ENCODE measurements around the gene USP24. TPM values are rescaled to one million over a fixed set of nuclear protein-coding genes. Genes with fewer than 3 reads are reported as not detected.

USP24 gene
- polyA plus RNA-seq, 1 of the 3 experiments (the other 2 are of a cell fraction): 8.1 TPM

DNA sequence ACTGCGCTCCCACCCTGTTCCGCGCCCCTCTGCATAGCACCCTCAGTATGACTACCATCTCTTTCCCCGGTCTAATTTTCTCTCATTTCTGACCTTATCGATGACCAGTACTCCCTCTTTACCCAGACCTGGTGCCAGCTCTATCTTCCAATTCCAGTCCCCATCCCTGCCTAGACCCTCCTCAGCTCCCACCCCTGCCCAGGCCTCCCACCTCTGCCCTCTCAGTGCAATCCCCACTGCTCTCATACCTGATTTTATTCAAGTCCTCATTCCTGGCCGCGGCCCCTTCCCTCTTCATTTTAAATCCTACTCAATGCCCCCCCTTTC is 1.3 kb downstream of the USP24 start (continued):
- TF ChIP-seq TAF1 (IDR thresholded peaks at IDR 0.05; ENCODE audit: borderline replicate concordance, low read depth, low read length): no peak
- TF ChIP-seq GABPA (IDR thresholded peaks at IDR 0.05; ENCODE audit: low read depth): no peak
- TF ChIP-seq GATA2 (CRISPR knock-in tag; IDR thresholded peaks at IDR 0.05): no peak
- TF ChIP-seq, protein P1, sequence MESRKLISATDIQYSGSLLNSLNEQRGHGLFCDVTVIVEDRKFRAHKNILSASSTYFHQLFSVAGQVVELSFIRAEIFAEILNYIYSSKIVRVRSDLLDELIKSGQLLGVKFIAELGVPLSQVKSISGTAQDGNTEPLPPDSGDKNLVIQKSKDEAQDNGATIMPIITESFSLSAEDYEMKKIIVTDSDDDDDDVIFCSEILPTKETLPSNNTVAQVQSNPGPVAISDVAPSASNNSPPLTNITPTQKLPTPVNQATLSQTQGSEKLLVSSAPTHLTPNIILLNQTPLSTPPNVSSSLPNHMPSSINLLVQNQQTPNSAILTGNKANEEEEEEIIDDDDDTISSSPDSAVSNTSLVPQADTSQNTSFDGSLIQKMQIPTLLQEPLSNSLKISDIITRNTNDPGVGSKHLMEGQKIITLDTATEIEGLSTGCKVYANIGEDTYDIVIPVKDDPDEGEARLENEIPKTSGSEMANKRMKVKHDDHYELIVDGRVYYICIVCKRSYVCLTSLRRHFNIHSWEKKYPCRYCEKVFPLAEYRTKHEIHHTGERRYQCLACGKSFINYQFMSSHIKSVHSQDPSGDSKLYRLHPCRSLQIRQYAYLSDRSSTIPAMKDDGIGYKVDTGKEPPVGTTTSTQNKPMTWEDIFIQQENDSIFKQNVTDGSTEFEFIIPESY (IDR thresholded peaks at IDR 0.05; ENCODE audit: borderline replicate concordance, low read depth): no peak

DNA sequence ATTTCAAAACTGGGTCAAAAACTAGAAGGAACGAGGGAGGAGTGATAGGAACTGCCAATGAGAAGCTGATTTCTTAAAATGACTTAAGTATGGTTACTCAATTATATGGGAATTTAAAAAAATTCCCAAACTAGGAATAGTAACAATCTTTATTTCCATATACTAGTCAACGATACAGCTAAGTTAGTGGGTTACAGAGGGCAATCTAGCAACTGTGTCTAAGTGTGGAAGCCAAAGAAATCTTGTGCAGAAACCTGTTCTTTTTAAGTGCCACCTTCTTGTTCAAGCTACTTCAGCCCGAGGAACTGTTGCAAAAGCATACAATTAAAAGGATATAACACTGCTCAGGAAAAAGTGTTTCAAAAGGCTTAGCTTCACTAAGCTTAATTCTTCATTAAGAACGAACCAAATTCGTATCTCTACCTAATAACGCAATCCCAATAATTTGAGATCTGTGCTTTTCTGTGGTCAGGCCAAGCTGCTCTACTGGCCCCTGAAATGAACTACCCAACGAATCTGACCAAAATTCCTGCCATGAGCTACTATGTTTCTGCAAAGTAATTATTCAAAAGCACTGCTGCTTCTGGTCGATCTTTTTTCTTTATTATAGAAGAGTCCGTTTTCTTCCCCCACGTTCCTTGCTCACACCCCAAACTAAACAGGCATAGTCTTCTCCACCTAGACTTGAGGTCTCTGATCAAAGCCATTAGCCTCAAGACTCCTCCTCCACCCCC is 1.8 kb downstream of the USP24 start:
- Histone ChIP-seq H3K9me3 (no peaks in the 10 kb centered on the region), H3K27me3 (ENCODE audit: insufficient read depth) (no peaks in the 10 kb centered on the region), H3K4me3 (ENCODE audit: low read depth in 2 of 2, low read length in 1 of 2) (peak overlapping the region; percentile 94 to 96), H3K4me2 (peak overlapping the region; percentile 94), H3K9me2 (no peaks in the 10 kb centered on the region), H2AFZ (ENCODE audit: low read depth) (no peak overlapping the region), H3K36me3 (replicated peaks in 1 of 2; ENCODE audit: control insufficient read depth in 1 of 2, insufficient read depth in 2 of 2, low read length in 1 of 2) (peaks cover 4 to 5% of the 10 kb centered on the region in 2 experiments), H3K27ac (ENCODE audit: low read depth in 2 of 2, low read length in 1 of 2) (no peak overlapping the region), H3F3A (replicated peaks; ENCODE audit: insufficient read depth) (peaks cover 9% of the 10 kb centered on the region), H3K79me2 (ENCODE audit: insufficient read depth) (peaks cover 69% of the 10 kb centered on the region), H4K20me1 (ENCODE audit: insufficient read depth) (peaks cover 48% of the 10 kb centered on the region), H3K9ac (peak overlapping the region; percentile 94), H3K4me1 (ENCODE audit: control insufficient read depth in 1 of 2, insufficient read depth in 2 of 2, low read depth in 1 of 2, low read length in 1 of 2) (peaks cover 25 to 52% of the 10 kb centered on the region in 2 experiments; a peak in 3 of 4 replicates)
- WGBS (ENCODE audit: low lambda C conversion rate): 50% methylated on average over 10 of the region's 10 CpGs
- TF ChIP-seq ELF1 (IDR thresholded peaks at IDR 0.05): no peak
- no peak for DNase-seq
- ChIA-PET POLR2A (no interaction called here), CTCF (interaction anchor here (0.6 to 1.3 kb wide), 6 partner anchors 19 to 1375 kb away, joined by 3 to 5 read pairs (median 3); no protein-coding TSS in a partner anchor)

DNA sequence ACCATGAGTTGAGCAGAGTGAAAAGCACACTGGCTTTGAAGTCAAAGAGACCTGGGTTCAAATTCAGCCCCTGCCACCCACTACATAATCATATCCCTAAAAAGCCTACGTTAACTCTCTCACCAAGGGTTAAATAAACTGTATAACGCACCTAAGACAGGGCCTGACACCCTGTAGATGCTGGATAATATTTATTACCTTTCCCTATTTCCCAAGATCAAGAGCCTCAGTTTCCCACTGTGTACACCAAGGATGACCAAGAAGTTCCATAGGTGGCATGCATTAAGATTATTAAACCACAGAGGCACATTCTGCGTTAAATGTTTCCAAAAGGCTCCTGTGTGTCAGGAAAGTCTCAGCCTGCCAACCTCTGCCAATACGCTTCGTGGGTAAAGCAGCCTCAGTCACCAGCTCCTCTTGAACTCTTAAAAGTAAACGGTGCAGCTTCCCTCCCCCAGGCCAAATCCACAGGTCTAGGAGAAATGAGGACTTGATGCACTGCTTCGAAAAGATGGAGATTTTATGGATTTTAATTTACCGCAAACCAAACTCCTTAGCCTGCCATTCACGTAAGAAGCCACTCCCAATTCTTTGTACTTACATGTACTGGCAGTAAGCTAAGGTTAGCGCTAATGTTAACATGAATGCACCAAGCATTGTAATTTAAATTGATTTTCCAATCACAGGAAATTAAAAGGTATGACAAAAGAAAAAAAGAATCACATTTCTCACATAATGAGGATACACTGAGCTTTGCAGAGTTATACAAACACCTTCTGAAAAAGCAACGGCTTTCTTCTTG is 2.6 kb downstream of the USP24 start:
- ChIA-PET POLR2A (no interaction called here), CTCF (interaction anchor here (0.6 to 1.3 kb wide), 5 partner anchors 59 to 1376 kb away, joined by 3 to 5 read pairs (median 3); no protein-coding TSS in a partner anchor)
- WGBS (ENCODE audit: low lambda C conversion rate): 94% methylated on average over 11 of the region's 11 CpGs
- no peak overlapping the region for H3K9ac ChIP-seq
- no peak overlapping the region for H2AFZ ChIP-seq (ENCODE audit: low read depth)
- peaks cover 4 to 5% of the 10 kb centered on the region in 2 experiments for H3K36me3 ChIP-seq (replicated peaks in 1 of 2; ENCODE audit: control insufficient read depth in 1 of 2, insufficient read depth in 2 of 2, low read length in 1 of 2)
- H3K79me2 ChIP-seq (ENCODE audit: insufficient read depth): peaks cover 75% of the 10 kb centered on the region
- peaks cover 25 to 50% of the 10 kb centered on the region in 2 experiments; a peak in 3 of 4 replicates for H3K4me1 ChIP-seq (ENCODE audit: control insufficient read depth in 1 of 2, insufficient read depth in 2 of 2, low read depth in 1 of 2, low read length in 1 of 2)
- DNase-seq: no peak
- peaks cover 9% of the 10 kb centered on the region for H3F3A ChIP-seq (replicated peaks; ENCODE audit: insufficient read depth)
- peak overlapping the region in 1 of 2 experiments; percentile 96; a peak in 2 of 4 replicates for H3K4me3 ChIP-seq (ENCODE audit: low read depth in 2 of 2, low read length in 1 of 2)
- H3K27me3 ChIP-seq (ENCODE audit: insufficient read depth): no peaks in the 10 kb centered on the region
- H3K9me2 ChIP-seq: no peaks in the 10 kb centered on the region
- no peak overlapping the region; a peak in 1 of 4 replicates for H3K27ac ChIP-seq (ENCODE audit: low read depth in 2 of 2, low read length in 1 of 2)
- H3K4me2 ChIP-seq: peak overlapping the region; percentile 94
- no peaks in the 10 kb centered on the region for H3K9me3 ChIP-seq
- H4K20me1 ChIP-seq (ENCODE audit: insufficient read depth): peaks cover 48% of the 10 kb centered on the region
- TF ChIP-seq NRF1 (IDR thresholded peaks at IDR 0.05; ENCODE audit: low read depth, low read length) (no peak), GATA2 (CRISPR knock-in tag; IDR thresholded peaks at IDR 0.05) (no peak), RFX5 (IDR thresholded peaks at IDR 0.05; ENCODE audit: low read length) (no peak), GABPA (IDR thresholded peaks at IDR 0.05; ENCODE audit: low read depth) (no peak), YY1 (IDR thresholded peaks at IDR 0.05; ENCODE audit: low read depth) (no peak), FOXM1 (IDR thresholded peaks at IDR 0.05; ENCODE audit: low read depth) (no peak), IRF3 (IDR thresholded peaks at IDR 0.05; ENCODE audit: low read depth, low read length) (no peak), NFIC (IDR thresholded peaks at IDR 0.05; ENCODE audit: borderline replicate concordance) (no peak), POLR2AphosphoS5 (IDR thresholded peaks at IDR 0.05; ENCODE audit: low read depth, low read length) (no peak), RXRA (IDR thresholded peaks at IDR 0.05; ENCODE audit: borderline replicate concordance, low read depth) (no peak), PBX3 (IDR thresholded peaks at IDR 0.05) (no peak)
- TF ChIP-seq, protein P2, sequence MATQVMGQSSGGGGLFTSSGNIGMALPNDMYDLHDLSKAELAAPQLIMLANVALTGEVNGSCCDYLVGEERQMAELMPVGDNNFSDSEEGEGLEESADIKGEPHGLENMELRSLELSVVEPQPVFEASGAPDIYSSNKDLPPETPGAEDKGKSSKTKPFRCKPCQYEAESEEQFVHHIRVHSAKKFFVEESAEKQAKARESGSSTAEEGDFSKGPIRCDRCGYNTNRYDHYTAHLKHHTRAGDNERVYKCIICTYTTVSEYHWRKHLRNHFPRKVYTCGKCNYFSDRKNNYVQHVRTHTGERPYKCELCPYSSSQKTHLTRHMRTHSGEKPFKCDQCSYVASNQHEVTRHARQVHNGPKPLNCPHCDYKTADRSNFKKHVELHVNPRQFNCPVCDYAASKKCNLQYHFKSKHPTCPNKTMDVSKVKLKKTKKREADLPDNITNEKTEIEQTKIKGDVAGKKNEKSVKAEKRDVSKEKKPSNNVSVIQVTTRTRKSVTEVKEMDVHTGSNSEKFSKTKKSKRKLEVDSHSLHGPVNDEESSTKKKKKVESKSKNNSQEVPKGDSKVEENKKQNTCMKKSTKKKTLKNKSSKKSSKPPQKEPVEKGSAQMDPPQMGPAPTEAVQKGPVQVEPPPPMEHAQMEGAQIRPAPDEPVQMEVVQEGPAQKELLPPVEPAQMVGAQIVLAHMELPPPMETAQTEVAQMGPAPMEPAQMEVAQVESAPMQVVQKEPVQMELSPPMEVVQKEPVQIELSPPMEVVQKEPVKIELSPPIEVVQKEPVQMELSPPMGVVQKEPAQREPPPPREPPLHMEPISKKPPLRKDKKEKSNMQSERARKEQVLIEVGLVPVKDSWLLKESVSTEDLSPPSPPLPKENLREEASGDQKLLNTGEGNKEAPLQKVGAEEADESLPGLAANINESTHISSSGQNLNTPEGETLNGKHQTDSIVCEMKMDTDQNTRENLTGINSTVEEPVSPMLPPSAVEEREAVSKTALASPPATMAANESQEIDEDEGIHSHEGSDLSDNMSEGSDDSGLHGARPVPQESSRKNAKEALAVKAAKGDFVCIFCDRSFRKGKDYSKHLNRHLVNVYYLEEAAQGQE (IDR thresholded peaks at IDR 0.05; ENCODE audit: low read depth, low read length): no peak
